ENCODE measurements around the gene SPRED2. TPM values are rescaled to one million over a fixed set of nuclear protein-coding genes. Genes with fewer than 3 reads are reported as not detected.

The SPRED2 gene
- polyA plus RNA-seq, 2 of the 4 experiments (the other 2 are of a cell fraction): 20.6 to 29.3 TPM

GRCh38 chr2:65366595-65367125 lies 65.7 kb downstream of the SPRED2 start (continued):
- TF ChIP-seq MAZ (IDR thresholded peaks at IDR 0.05; ENCODE audit: borderline replicate concordance, low read depth, low read length) (no peak), SREBF2 (IDR thresholded peaks at IDR 0.05) (no peak), PBX3 (IDR thresholded peaks at IDR 0.05) (peak; percentile 82), CTCF (IDR thresholded peaks at IDR 0.05) (no peak), KDM5A (IDR thresholded peaks at IDR 0.05) (no peak), HDAC2 (IDR thresholded peaks at IDR 0.05) (no peak), ELK1 (IDR thresholded peaks at IDR 0.05; ENCODE audit: low read depth, low read length) (no peak), FOXS1 (CRISPR knock-in tag; IDR thresholded peaks at IDR 0.05) (no peak), REST (IDR thresholded peaks at IDR 0.05) (no peak), HMGXB4 (CRISPR knock-in tag; IDR thresholded peaks at IDR 0.05; ENCODE audit: borderline replicate concordance) (no peak), CEBPB (IDR thresholded peaks at IDR 0.05) (peak; percentile 69 to 91), HES2 (IDR thresholded peaks at IDR 0.05) (no peak), TP53 (CRISPR knock-in tag; IDR thresholded peaks at IDR 0.05) (no peak), RAD21 (conservative IDR thresholded peaks at IDR 0.05 in 1 of 2, IDR thresholded peaks at IDR 0.05 in 1 of 2) (peak; percentile 14 to 20; a peak in 1 of 5 replicates)

GRCh38 chr2:65364986-65365733 lies 67.2 kb downstream of the SPRED2 start:
- FAIRE-seq: no peak
- Histone ChIP-seq H3K27ac (peak overlapping the region in 1 of 2 experiments; percentile 63; a peak in 1 of 6 replicates), H3K4me3 (no peak overlapping the region), H3K9me3 (no peaks in the 10 kb centered on the region), H3K4me1 (peaks cover 48% of the 10 kb centered on the region), H3K4me2 (peak overlapping the region; percentile 92; the same call in 1 of the 3 replicates)
- DNase-seq (ENCODE audit: low read depth in 1 of 2, low spot score in 1 of 2): no peak
- ATAC-seq: no peak
- POLR2A ChIA-PET: interaction anchor here (2.8 kb wide), 1 partner anchor 71 kb away, joined by 18 read pairs; no protein-coding TSS in a partner anchor
- TF ChIP-seq CHD4 (IDR thresholded peaks at IDR 0.05; ENCODE audit: borderline replicate concordance) (no peak), TP53 (CRISPR knock-in tag; IDR thresholded peaks at IDR 0.05) (no peak), RNF2 (IDR thresholded peaks at IDR 0.05; ENCODE audit: borderline replicate concordance, low read depth) (no peak), RFX5 (IDR thresholded peaks at IDR 0.05) (no peak), HDAC2 (IDR thresholded peaks at IDR 0.05) (no peak)
- CTCF ChIA-PET: interaction anchor here (0.8 to 3.1 kb wide), 4 partner anchors 13 to 53 kb away, joined by 3 to 14 read pairs (median 4); no protein-coding TSS in a partner anchor
- 86% methylated on average over 2 of the region's 2 CpGs for WGBS (ENCODE audit: missing lambda C conversion rate)
